ENCODE data around the gene BCL11B. TPM values are rescaled to one million over a fixed set of nuclear protein-coding genes. Genes with fewer than 3 reads are reported as not detected.
A peak's percentile ranks its signal among the peaks of the same experiment; 100 is the strongest.

The BCL11B gene
- total and polyA plus RNA-seq, 2 of the 8 experiments (the other 6 are each of a cell fraction or from before 2014, with no cell fraction given), result 0.63 to 5.9 TPM

DNA sequence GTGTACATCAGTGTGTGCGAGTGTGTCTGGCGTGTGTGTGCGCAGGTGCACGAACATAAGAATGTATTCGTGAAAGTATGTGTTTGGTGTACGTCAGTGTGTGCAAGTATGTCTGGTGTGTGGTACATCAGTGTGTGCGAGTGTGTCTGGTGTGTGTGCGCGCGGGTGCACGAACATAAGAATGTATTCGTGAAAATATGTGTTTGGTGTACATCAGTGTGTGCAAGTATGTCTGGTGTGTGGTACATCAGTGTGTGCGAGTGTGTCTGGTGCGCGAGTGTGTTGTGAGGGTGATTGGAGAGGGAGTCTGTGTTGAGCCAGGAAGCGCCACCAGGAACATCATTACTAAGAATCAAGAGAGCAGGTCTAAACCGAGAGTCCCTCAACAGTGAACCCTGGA, 143.8 kb downstream of the BCL11B start:
- no peak for FAIRE-seq
- TF ChIP-seq CBX8 (IDR thresholded peaks at IDR 0.05; ENCODE audit: borderline replicate concordance, low read depth, low read length), result no peak
- no peak for TF ChIP-seq MAFK (IDR thresholded peaks at IDR 0.05; ENCODE audit: low read depth, low read length)
- TF ChIP-seq, protein P1, sequence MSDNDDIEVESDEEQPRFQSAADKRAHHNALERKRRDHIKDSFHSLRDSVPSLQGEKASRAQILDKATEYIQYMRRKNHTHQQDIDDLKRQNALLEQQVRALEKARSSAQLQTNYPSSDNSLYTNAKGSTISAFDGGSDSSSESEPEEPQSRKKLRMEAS (IDR thresholded peaks at IDR 0.05), result no peak
- no peak for TF ChIP-seq BCL11A (IDR thresholded peaks at IDR 0.05; ENCODE audit: low read depth in 2 of 2, low read length in 2 of 2)
- no peak for TF ChIP-seq POLR2A (IDR thresholded peaks at IDR 0.05; ENCODE audit: control extremely low read depth in 1 of 2, low read depth in 2 of 2, low read length in 2 of 2)
- TF ChIP-seq TCF12 (IDR thresholded peaks at IDR 0.05; ENCODE audit: low read depth, low read length), result no peak
- no peak for TF ChIP-seq USF2 (IDR thresholded peaks at IDR 0.05; ENCODE audit: low read length)
- TF ChIP-seq KDM4A (IDR thresholded peaks at IDR 0.05; ENCODE audit: low read depth, low read length, severe bottlenecking), result no peak
- no peak for TF ChIP-seq GTF2F1 (IDR thresholded peaks at IDR 0.05; ENCODE audit: borderline replicate concordance, low read depth, low read length)
- no peak for TF ChIP-seq SUZ12 (IDR thresholded peaks at IDR 0.05; ENCODE audit: low read length)
- TF ChIP-seq JUN (IDR thresholded peaks at IDR 0.05; ENCODE audit: low read depth, low read length), result no peak
- TF ChIP-seq ZNF274 (IDR thresholded peaks at IDR 0.05; ENCODE audit: borderline replicate concordance, extremely low read depth, low read length), result no peak
- TF ChIP-seq EGR1 (IDR thresholded peaks at IDR 0.05; ENCODE audit: borderline replicate concordance, low read depth, low read length), result no peak

More for the DNA sequence above, 143.8 kb downstream of the BCL11B start:
- no peak overlapping the region for H3K23ac ChIP-seq (ENCODE audit: insufficient read length)
- no peak overlapping the region for H4K91ac ChIP-seq (replicated peaks; ENCODE audit: insufficient read length, low read length)
- H4K20me1 ChIP-seq (replicated peaks in 1 of 2; ENCODE audit: control insufficient read depth in 1 of 2, insufficient read depth in 2 of 2, low read length in 2 of 2), result no peaks in the 10 kb centered on the region
- no peak overlapping the region for H3K18ac ChIP-seq (ENCODE audit: extremely low read depth, low read length)
- H2AK5ac ChIP-seq (ENCODE audit: low read depth, low read length), result peak overlapping the region; percentile 43; the same call in 1 of the 2 replicates
- H2BK5ac ChIP-seq (ENCODE audit: low read depth, low read length), result 0 out of 2 replicates have a peak overlapping the region, but pooled peaks have one; percentile 5
- H3K4me3 ChIP-seq (ENCODE audit: extremely low read depth in 1 of 4, insufficient read depth in 2 of 4, low read depth in 3 of 4, low read length in 4 of 4), result no peak overlapping the region
- H4K5ac ChIP-seq (ENCODE audit: insufficient read length, low read depth, low read length), result no peak overlapping the region
- ChIA-PET POLR2A (ENCODE audit: partially characterized antibody) (interaction anchor here (1.4 kb wide), 1 partner anchor 12 kb away, joined by 3 read pairs; no protein-coding TSS in a partner anchor), CTCF (ENCODE audit: partially characterized antibody) (interaction anchor here (1.3 to 1.6 kb wide), 3 partner anchors 32 to 97 kb away, joined by 3 to 5 read pairs (median 3); no protein-coding TSS in a partner anchor)
- H3K27me3 ChIP-seq (replicated peaks in 1 of 4; ENCODE audit: control insufficient read depth in 3 of 4, extremely low read depth in 1 of 4, insufficient read depth in 3 of 4, low read length in 3 of 4), result 0 out of 7 replicates have a peak, but pooled peaks cover 0 to 3% (median 0%) of the 10 kb centered on the region in 4 experiments
- H3K4ac ChIP-seq (replicated peaks; ENCODE audit: insufficient read length, low read depth, low read length), result no peak overlapping the region
- no peaks in the 10 kb centered on the region for H3K36me3 ChIP-seq (ENCODE audit: control insufficient read depth in 2 of 4, insufficient read depth in 4 of 4, low read length in 3 of 4)
- H3K23me2 ChIP-seq (ENCODE audit: low read depth, low read length), result no peaks in the 10 kb centered on the region
- H2AFZ ChIP-seq (ENCODE audit: low read length), result no peak overlapping the region
- no peak overlapping the region for H2BK120ac ChIP-seq (replicated peaks; ENCODE audit: low read depth, low read length)
- 91% methylated on average over 17 of the region's 17 CpGs; no CpG with 5 or more reads in 1 of the 2 experiments for WGBS, 2 experiments (ENCODE audit: extremely low coverage in 1 of 2, insufficient coverage in 1 of 2, insufficient read length in 1 of 2, insufficient replicate concordance in 2 of 2, low coverage in 1 of 2, low lambda C conversion rate in 2 of 2, missing lambda C conversion rate in 1 of 2)
- H2BK12ac ChIP-seq (ENCODE audit: low read depth, low read length), result no peak overlapping the region; the same call in 1 of the 2 replicates
- no peak overlapping the region for H3K27ac ChIP-seq (ENCODE audit: low read depth, low read length)
- H2BK20ac ChIP-seq (ENCODE audit: low read length), result no peak overlapping the region
- no peaks in the 10 kb centered on the region for H3K79me2 ChIP-seq (ENCODE audit: control insufficient read depth in 1 of 2, insufficient read depth in 2 of 2, low read length in 2 of 2)
- peaks cover 0 to 6% (median 2%) of the 10 kb centered on the region in 4 experiments; a peak in 6 of 7 replicates for H3K4me1 ChIP-seq (replicated peaks in 1 of 4; ENCODE audit: control insufficient read depth in 3 of 4, insufficient read depth in 4 of 4, low read length in 3 of 4)
- no peaks in the 10 kb centered on the region for H3K9me3 ChIP-seq (ENCODE audit: insufficient read depth in 2 of 2, low read depth in 1 of 2, low read length in 1 of 2)
- no peak overlapping the region for H3K4me2 ChIP-seq (ENCODE audit: insufficient read depth in 1 of 2, low read depth in 2 of 2, low read length in 2 of 2)
- H3K14ac ChIP-seq (ENCODE audit: insufficient read length), result no peak overlapping the region
- H4K8ac ChIP-seq (ENCODE audit: extremely low read depth, insufficient read depth, low read length), result peak overlapping the region; percentile 2; the same call in 1 of the 2 replicates
- DNase-seq (ENCODE audit: low read depth in 1 of 2, low spot score in 2 of 2), result no peak
- H3K9ac ChIP-seq (replicated peaks in 1 of 4; ENCODE audit: extremely low read depth in 1 of 4, low read depth in 3 of 4, low read length in 3 of 4), result no peak overlapping the region
- H3K79me1 ChIP-seq (ENCODE audit: low read depth, low read length), result no peaks in the 10 kb centered on the region
- peak overlapping the region; percentile 95; the same call in 1 of the 2 replicates for H2BK15ac ChIP-seq (ENCODE audit: low read length)
- H3K56ac ChIP-seq (replicated peaks; ENCODE audit: insufficient read length, low read depth, low read length), result no peak overlapping the region

All from H1 (cell line).